GM18520 (cell line): ENCODE measurements around the gene TIPIN.
"Not testable (repeated sequence)": the region's sequence is repeated elsewhere in the genome, so short reads cannot be mapped to it uniquely, and the experiment has no call there.

ENCODE experiments used
- ATAC-seq: cut with Tn5 transposase; IDR thresholded peaks from one replicate; pipeline ENCODE4 v1.9.1; 2021; ENCODE audit not compliant: unreplicated experiment

The TIPIN gene

DNA sequence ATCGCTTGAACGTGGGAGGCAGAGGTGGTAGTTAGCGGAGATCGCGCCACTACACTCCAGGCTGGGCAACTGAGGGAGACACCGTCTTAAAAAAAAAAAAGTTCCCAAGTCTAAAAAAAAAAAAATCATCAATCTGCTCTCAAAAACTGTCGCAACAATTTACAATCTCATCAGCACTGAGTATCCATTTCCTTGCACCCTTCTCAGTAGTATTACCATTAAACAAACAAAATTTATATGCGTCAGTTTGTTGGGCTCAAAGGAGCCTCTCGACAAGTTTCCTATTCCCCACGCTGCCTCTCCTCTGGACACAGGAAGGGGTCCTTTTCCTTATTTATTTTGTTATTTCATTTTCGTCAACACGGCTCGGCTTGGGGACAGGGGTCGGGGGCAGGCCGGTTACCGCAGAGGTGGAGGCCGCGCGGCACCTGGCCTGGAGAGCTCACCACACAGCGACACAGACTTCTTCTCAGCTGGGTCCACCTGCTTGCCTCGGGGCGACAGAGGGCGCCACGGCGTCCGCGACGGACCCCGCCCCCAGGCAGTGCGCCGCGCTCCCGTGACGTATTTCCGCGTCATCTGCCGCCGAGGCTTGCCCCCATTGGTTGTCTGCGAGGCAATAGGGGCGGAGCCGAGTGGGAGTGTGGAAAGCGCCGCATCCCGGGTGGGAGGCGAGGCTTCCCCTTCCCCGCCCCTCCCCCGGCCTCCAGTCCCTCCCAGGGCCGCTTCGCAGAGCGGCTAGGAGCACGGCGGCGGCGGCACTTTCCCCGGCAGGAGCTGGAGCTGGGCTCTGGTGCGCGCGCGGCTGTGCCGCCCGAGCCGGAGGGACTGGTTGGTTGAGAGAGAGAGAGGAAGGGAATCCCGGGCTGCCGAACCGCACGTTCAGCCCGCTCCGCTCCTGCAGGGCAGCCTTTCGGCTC, 30.0 kb upstream of the TIPIN start, which contains the start of gene MAP2K1:
Gene MAP2K1 (plus strand): TSS at position 709 of the 920 bp plus-strand sequence. CDS start 436 bp downstream, outside the sequence.
- peak; percentile 65 for ATAC-seq

DNA sequence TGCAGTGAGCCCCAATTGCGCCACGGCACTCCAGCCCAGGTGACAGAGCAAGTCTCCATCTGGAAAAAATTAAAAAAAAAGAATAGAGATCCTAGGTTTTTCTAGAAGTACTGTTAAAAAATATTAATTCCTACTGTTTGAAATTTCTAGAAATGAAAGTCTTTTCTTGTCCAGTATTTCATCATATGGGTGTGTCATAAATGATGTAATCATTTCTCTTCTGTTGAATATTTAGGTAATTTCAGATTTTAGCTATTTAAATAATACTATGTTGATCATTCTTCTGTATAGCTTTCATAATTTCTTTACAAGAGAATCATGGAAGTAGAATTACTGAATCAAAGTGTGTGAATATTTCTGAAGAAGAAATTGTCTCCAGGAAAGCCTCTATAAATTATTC, 24.9 kb upstream of the TIPIN start:
- ATAC-seq = not testable (repeated sequence)

DNA sequence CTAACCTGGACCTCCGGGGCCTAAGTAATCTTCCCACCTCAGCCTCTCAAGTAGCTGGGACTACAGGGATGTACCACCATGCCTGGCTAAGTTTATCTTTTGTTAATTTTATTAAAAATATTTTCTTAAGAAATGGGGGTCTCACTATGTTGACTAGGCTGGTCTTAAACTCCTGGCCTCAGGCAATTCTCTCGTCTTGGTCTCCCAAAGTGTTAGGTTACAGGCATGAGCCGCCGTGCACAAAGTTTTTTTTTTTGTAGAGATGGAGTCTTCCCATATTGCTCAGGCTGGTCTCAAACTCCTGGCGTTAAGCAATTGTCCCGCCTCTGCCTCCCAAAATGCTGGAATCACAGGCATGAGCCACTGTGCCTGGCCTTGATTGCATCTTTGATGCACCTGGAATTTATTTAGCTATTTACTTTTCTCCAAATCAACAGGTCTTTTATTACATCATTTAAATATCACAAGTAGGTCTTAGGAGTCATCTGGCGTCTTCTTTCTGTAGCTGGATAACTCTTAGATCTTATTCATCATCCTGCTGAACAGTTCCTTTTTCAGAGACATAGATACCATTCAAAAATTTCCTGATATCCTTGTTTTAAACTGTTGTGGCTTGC, 22.4 kb upstream of the TIPIN start:
- no peak for ATAC-seq

DNA sequence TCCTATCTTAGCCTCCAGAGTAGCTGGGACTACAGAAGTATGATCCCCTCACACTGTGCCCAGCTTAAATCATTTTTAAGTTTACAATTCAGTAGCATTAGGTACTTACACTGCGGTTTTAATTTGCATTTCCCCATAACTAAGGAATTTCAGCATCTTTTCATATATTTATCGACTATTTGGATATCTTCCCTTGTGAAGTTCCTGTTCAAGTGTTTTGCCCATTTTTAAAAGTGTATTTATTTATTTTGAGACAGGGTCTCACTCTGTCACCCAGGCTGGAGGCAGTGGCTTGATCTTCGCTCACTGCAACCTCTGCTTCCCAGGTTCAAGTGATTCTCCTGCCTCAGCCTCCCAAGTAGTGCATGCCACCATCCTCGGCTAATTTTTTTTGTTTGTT, 17.7 kb upstream of the TIPIN start:
- no peak for ATAC-seq

DNA sequence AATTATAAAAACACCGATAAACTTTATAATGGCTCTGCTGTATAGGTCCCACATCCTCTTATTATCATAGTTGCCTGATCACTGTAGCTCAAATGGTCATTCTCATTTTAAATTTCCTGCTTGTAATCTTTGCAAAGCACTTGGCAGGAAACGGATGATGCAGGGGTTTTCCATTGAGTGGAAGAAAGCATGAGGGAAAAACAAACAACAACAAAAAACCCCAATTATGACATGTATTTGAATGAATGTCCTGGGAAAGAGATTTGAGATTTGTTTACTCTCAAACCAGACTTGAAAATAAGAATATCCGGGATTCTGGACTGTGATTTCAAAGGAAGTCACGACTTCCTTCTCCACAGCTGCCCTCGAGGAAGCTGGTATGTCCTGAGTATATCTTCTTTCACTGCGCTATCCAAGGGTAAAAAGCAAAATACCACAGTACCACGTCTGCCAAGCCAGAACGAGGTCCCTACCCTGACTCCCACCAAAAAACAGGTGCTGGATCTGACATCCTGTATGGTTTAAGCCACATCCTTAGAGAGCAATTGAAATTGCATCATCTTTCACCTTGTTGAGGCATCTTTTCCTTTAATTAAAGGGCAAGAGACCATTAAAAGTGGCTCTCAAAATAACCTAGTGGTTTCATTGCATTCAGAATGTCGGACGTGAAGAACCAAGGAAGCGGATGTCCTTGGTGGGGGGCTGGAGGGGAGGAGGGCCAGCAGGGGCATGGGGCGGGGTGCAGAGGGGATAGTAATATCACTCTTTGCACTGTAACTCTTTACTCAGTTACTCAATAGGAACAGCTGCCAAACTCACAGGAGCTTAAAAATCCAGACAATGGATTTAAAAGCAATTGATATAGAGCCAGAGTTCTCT, 13.5 kb upstream of the TIPIN start:
- no peak for ATAC-seq

DNA sequence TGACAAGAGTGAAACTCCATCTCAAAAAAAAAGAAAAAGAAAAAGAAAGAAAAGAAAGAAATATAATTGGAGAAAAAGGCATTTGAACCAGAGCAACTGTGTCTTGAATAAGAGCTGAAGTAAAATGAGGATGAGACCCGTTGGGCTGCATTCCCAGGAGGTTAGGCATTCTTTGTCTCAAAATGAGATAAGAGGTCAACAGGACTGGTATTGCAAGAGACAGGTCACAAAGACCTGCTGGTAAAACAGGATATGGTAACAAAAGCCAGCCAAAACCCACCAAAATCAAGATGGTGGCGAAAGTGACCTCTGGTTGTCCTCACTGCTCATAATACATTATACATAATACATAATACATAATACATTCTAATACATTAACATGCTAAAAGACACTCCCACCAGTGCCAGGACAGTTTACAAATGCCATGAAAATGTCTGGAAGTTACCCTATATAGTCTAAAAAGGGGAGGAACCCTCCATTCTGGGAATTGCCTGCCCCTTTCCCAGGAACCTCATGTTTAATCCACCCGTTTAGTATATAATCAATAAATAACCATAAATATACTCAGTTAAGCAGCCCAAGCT, 8.6 kb upstream of the TIPIN start:
- ATAC-seq = no peak

DNA sequence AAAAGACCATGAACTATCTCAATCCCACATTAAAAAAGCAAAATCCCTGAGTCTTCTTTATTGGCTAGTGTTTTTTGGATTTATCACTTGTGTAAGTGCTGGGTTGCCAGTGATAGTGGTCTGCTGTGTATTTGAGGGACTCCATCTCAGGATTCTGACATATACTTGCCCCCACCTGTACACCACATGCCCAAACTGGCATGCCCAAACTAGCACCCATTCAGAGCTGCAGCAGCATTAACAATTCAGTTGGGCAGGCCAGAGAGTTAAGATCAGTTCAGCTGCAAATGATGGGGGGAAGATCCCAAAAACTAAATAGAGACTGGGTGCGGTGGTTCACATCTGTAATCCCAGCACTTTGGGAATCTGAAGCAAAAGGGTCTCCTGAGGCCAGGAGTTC, 6.3 kb upstream of the TIPIN start:
- ATAC-seq = no peak

DNA sequence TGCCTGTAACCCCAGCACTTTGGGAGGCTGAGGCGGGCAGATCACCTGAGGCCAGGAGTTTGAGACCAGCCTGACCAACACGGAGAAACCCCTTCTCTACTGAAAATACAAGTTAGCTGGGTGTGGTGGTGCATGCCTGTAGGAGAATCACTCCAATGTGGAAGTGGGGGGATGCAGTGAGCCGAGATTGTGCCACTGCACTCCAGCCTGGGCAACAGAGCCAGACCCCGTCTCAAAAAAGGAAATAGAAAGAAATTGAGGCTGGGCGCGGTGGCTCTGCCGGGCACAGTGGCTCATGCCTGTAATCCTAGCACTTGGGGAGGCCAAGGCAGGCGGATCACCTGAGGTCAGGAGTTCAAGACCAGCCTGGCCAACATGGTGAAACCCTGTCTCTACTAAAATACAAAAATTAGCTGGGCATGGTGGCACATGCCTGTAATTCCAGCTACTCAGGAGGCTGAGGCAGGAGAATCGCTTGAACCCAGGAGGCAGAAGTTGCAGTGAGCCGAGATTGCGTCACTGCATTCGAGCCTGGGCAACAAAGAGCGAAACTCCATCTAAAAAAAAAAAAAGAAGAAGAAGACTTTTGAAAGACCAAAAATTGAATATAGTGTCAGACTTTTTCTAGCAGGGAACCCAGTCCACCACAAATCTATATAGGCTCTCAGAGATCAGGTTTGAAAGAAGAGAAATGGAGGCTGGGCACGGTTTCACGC, 5.4 kb upstream of the TIPIN start:
- ATAC-seq = not testable (repeated sequence)

DNA sequence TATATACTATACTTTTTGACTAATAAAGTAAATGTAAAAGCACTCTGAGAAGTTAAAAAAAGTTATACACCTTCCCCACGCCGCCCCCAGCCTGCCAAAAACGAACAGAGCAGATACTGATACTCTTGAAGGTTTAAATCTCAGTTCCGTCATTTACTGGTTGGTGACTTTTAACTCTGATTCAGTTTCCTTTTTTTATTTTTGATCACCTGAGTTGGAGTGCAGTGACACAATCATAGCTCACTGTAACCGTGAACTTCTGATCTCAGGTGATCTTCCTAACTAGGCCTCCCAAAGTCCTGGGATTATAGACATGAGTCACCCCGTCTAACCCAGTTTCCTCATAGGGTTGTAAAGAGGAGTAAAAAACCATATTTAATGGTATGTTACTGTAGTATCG, 3.3 kb upstream of the TIPIN start:
- ATAC-seq = no peak

DNA sequence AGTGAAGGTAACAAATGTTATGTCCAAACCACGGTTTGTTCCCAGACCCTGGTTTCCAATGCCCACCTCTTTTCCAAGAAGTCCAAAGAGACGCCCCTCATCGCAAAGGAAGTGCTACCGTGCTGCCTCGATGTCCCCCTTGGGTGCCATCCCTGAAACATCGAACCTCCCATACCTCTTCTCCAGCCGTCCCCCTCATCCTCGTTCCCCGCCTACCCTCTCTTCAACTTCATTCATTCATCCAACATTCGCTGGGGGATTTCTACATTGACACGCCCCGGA, 467 bp downstream of the TIPIN start:
- no peak for ATAC-seq

DNA sequence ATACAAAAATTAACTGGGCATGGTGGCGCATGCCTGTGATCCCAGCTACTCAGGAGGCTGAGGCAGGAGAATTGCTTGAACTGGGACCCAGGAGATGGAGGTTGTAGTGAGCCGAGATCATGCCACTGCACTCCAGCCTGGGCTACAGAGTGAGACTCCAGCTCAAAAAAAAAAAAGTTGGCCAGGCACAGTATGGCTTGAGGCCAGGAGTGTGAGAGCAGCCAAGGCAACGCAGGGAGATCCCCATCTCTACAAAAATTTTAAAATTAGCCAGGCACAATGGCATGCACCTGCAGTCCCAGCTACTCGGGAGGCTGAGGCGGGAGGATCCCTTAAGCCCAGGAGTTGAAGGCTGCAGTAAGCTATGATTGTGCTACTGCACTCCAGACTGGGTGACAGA, 8.0 kb downstream of the TIPIN start:
- ATAC-seq = not testable (repeated sequence)

DNA sequence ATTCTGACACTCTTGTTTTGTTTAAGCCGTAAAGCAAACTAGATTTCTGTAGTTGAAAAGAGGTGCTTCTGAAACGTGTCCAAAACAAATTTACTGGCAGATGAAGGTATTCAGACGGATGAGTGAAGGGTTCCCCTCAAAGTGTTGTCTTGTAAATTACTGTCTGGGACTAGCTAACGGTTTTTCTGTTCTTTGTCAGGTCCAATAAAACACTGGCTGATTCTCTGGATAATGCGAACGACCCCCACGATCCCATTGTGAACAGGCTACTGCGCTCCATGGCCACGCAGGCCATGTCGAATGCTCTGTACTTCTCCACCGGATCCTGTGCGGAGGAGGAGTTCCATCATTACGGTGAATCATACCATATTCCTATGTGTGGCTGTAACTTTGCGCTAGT, 27.7 kb downstream of the TIPIN start:
- ATAC-seq = no peak

DNA sequence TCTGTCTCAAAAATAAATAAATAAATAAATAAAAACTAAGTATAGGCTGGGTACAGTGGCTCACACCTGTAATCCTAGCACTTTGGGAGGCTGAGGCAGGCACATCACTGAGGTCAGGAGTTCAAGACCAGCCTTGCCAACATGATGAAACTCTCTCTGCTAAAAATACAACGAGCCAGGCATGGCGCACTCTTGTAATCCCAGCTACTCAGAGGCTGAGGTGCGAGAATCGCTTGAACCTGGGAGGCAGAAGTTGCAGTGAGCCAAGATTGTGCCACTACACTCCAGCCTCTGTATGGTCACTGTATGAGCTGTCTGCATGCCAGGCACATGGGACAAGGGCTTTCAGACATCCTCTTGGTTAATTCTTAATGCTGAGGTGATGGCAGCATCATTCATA, 28.7 kb downstream of the TIPIN start:
- ATAC-seq = no peak

DNA sequence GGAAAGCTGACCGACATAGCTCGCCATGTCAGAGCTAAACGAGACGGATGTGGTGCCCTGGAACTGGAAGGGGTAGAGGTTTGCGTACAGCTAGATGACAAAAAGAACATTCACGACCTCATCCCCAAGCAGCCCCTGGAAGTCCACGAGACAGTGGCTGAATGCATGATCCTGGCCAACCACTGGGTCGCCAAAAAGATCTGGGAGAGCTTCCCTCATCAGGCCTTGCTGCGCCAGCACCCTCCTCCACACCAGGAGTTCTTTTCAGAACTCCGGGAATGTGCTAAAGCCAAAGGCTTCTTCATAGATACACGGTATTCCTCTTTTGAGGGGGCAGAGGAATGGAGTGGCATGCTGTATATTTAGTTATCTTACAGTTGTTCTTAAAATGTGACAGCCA, 30.4 kb downstream of the TIPIN start:
- ATAC-seq = no peak

DNA sequence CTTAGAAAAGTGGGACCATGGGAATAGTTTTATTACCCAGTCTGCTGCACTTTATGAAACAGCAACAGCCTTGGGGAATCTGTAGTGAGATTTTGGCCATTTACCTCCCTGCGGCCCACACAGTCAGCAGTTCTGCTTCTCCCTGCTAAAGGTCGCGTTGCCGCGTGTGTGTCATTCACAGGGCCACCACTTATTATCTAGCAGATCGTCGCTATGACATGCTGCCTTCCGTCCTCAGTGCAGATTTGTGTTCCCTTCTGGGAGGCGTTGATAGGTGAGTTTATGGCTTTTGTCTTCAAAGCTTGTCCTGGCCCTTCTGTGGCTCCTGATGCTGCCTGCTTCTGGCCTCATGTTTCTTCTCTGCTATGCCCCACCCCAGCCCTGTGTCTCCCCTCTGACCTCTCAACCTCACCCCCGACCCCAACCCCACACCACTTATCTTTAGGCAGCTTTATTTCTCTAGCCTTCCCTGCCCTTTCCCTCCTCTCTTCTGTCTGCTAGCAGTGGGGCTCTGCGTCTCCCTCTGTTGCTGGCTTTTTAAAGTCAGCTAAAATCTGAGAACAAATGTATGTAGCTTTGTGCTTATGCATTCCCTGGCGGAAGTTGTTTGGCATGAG, 33.1 kb downstream of the TIPIN start:
- ATAC-seq = no peak

DNA sequence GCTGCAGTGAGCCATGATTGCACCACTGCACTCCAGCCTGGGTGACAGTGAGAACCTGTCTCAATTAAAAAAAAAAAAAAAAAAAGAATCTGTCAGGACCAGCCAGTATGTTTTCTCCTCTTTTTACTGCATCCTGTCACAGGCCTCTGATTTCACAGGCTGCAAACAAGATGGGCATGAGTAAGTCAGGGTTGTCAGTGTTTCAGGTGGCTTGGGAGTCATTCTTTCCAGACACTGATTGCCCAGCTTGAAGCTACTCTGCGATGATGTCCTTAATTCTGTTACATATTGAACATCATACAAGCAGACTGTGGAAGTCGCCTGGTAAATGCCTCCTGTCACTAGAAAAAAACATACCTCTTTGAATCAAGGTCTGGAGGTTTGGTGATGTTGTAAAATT, 44.3 kb downstream of the TIPIN start:
- no peak for ATAC-seq

DNA sequence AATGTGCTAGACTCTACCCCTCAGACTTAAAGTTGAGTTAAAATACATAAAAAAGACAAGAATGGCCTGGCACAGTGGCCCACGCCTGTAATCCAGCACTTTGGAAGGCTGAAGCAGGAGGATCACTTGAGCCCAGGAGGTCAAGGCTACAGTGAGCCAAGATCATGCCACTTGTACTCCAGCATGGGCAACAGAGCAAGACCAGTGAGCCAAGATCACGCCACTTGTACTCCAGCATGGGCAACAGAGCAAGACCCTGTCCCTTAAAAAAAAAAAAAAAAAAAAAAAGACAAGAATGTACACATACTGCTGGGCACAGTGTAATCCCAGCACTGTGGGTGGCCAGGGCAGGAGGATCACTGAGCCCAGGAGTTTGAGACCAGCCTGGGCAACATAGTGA, 45.7 kb downstream of the TIPIN start:
- no peak for ATAC-seq

DNA sequence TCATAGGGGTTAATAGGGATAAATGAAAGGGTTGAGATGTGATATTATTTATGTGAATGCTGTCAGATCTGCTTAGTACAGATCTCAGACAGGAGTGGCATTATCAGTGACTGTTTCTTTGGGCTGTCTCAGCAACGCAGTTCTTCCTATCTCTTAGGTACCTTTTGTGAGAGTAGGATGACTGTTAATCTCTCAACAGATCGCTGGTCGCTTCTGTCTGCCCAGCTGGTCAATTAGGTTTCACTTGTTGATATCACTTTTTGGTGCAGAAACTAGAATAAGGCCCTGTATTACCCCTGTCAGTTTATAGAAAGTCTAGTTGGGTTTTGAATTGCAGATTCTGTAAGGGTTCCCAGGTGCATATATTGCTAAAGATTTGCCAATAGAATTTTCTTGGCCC, 46.7 kb downstream of the TIPIN start:
- no peak for ATAC-seq

DNA sequence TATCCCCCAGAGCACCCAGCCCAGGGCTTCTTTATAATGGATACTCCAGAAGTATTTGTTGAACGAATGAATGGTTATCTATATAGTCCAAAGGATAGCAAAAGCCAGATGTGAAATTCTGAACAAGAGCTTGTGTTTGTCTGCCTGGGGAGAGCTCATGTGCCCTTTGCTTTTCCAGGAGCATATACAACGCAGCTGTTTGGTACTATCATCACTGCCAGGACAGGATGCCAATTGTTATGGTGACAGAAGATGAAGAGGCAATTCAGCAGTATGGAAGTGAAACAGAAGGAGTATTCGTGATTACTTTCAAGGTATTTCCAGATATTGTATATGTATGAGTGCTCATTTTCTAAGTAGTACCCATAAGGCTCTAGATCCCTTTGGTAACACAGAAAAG, 48.0 kb downstream of the TIPIN start:
- no peak for ATAC-seq

DNA sequence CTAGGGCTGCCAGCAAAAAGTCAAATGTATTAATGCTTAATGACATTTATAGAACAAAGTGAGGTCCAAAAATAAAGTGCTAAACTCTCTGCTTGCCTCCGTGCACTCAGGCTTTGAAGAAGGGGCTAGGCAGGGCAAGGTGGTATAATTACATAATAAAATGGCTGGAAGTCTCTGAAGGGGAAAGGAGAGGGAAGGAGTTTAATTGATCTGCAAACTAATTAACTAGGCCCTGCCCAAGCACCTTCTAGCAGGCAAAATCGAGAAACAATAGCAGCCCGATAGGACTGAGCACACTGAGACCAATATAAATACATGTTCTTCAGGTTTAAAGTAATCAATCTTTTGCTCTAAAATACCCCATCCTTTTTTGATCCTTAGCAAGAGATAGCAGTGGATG, 50.1 kb downstream of the TIPIN start:
- no peak for ATAC-seq
